Stimulated activated CD8-positive, alpha-beta memory T cell treated with anti-CD3 and anti-CD28 coated beads, Interleukin-15, amount 100 ng/mL, for 1 hour (primary cell): ENCODE measurements around the gene ETV1.

Experiments
- DNase-seq: peaks from one replicate; pipeline ENCODE4 v3.0.0-alpha.2; 2020; ENCODE audit warnings: low read depth

Gene ETV1

GRCh38 chr7:13879143-13879542 is 110.3 kb downstream of the ETV1 start:
- DNase-seq = no peak

- no peak for DNase-seq
Observed at GRCh38 chr7:13878154-13878553, 111.3 kb downstream of the ETV1 start.

GRCh38 chr7:13875496-13876074 is 113.9 kb downstream of the ETV1 start:
- DNase-seq = no peak

- DNase-seq = no peak
Observed at GRCh38 chr7:13874783-13875182, 114.7 kb downstream of the ETV1 start.

GRCh38 chr7:13872709-13873108 is 116.8 kb downstream of the ETV1 start:
- DNase-seq = no peak

- no peak for DNase-seq
Observed at GRCh38 chr7:13871008-13871407, 118.5 kb downstream of the ETV1 start.

GRCh38 chr7:13860734-13861133 is 128.7 kb downstream of the ETV1 start:
- DNase-seq = no peak

GRCh38 chr7:13856012-13856411 is 133.5 kb downstream of the ETV1 start:
- no peak for DNase-seq

- no peak for DNase-seq
Observed at GRCh38 chr7:13852281-13852968, 137.0 kb downstream of the ETV1 start.

- DNase-seq = no peak
Observed at GRCh38 chr7:13851736-13852135, 137.7 kb downstream of the ETV1 start.

GRCh38 chr7:13850185-13850752 is 139.2 kb downstream of the ETV1 start:
- DNase-seq = peak; percentile 15

- DNase-seq = no peak
Observed at GRCh38 chr7:13849163-13849892, 140.1 kb downstream of the ETV1 start.

- DNase-seq = no peak
Observed at GRCh38 chr7:13848681-13849131, 140.8 kb downstream of the ETV1 start.

- no peak for DNase-seq
Observed at GRCh38 chr7:13846386-13846785, 143.1 kb downstream of the ETV1 start.

- no peak for DNase-seq
Observed at GRCh38 chr7:13845601-13846000, 143.9 kb downstream of the ETV1 start.

- no peak for DNase-seq
Observed at GRCh38 chr7:13844954-13845353, 144.5 kb downstream of the ETV1 start.

GRCh38 chr7:13841284-13841683 is 148.2 kb downstream of the ETV1 start:
- no peak for DNase-seq
